GM12872 (cell line): ENCODE results near the gene RALGAPB.

Source experiments
- TF ChIP-seq, protein P1 (sequence below): IDR thresholded peaks from 3 replicates; pipeline ENCODE4 v1.5.1; 2011; ENCODE audit warnings: low read depth, mild to moderate bottlenecking, low read length, moderate library complexity; ENCODE audit not compliant: insufficient read depth

RALGAPB gene

DNA sequence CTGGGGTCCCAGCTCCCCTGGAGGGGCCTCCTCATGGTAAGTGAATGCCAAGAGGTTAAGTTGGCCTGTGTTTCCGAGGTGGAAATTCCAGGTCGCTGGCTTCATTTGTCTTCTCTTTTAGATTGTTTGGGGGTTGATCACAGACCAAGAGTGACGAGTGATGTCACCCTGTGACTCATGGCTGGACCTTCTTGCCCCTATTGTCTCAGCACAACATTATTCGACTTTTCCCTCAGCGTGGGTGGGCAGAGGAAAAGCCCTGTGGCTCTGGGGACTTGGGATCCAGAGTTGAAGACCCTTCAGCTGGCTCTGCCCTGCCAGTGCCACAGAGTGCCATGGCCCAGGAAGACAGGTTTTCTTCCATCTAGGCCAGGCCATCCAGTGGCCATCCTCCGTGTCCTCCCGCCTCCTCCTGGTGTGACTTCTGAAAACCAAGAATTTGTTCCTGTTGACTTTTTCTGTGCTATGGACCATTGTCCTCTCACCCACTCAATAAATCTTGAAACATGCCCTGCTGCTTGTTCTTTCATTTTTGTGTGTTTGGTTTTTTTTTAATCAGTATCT lies 22.1 kb upstream of the RALGAPB start:
- TF ChIP-seq, protein P1, sequence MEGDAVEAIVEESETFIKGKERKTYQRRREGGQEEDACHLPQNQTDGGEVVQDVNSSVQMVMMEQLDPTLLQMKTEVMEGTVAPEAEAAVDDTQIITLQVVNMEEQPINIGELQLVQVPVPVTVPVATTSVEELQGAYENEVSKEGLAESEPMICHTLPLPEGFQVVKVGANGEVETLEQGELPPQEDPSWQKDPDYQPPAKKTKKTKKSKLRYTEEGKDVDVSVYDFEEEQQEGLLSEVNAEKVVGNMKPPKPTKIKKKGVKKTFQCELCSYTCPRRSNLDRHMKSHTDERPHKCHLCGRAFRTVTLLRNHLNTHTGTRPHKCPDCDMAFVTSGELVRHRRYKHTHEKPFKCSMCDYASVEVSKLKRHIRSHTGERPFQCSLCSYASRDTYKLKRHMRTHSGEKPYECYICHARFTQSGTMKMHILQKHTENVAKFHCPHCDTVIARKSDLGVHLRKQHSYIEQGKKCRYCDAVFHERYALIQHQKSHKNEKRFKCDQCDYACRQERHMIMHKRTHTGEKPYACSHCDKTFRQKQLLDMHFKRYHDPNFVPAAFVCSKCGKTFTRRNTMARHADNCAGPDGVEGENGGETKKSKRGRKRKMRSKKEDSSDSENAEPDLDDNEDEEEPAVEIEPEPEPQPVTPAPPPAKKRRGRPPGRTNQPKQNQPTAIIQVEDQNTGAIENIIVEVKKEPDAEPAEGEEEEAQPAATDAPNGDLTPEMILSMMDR = no peak

DNA sequence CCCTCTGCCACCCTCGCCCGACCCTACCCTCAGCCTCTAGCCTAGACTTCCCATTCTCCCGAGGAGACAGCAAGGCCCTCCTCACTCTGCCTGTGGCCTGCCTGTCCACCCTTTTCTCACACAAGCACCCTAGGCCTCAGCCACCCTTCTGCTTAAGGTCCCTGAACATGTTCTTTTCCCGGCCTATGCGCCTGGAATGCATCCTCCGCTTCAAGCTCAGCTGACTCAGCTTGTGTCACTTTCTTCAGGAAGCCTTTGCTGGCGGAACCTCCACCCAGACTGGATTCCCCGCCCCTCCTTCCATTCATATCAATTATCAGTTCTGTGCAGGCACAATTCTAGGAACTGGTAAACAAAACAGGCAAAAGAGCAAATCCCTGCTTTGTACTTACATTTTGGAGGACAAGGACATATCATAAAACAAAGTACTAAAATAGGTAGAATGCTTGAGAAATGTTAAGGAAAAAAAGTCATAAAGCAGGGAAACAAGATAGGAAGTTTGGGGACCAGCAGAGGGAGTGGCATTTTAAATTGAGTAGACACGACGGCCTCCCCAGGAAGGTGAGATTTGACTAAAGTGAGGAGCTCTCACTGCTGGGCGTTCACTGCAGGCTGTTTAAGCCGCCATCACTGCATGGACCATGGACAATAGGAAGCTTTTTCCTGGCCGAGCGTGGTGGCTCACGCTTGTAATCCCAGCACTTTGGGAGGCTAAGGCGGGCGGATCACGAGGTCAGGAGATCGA lies 19.6 kb upstream of the RALGAPB start:
- TF ChIP-seq, protein P1 = no peak

DNA sequence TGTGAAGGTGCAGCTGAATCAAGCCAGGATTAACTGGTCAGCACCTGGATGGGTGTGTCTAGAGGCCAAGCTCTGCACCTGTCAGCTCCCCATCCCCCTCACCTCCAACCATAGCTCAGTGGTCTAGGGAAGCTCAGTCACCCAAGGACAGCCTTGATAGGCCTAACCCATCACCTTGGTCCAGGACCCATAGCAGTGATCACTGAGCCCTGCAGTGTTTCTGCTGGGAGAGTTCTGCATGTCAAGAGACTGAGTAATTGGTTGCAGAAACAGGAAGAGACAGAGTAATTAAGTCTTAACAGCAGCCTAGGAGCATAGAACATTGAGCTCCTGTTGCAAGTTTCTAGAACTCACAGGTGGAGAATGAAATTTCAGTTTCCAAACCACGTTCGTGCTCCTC lies 18.7 kb upstream of the RALGAPB start:
- TF ChIP-seq, protein P1 = no peak

DNA sequence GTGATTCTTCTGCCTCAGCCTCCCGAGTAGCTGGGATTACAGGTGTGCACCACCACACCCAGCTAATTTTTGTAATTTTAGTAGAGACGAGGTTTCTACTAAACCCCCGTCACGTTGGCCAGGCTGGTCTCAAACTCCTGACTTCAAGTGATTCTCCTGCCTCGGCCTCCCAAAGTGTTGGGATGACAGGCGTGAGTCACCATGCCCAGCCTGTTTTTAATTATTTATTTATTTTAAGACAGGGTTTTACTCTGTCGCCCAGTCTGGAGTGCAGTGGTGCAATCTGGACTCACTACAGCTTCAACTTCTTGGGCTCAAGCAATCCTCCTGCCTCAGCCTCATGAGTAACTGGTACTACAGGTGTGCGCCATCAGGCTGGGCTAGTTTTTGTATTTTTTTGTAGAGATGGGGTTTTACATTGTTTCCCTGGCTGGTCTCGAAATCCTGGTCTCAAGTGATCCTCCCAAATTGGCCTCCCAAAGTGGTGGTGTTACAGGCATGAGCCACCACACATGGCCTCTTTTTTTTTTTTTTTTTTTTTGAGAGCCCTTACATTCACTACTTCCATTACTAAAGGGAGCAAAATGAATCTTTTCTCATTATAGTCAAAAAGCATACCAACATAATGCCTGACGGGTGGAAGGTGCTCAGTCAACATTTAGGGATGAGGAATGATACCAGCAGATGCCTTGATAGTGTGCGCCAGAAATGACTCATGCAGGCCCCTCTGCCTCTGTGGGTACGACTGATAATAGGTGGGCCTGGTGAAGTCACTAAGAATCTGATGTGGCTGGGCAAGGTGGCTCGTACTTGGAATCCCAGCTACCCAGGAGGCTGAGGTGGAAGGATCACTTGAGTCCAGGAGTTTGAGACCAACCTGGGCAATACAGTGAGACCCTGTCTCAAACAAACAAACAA lies 17.8 kb upstream of the RALGAPB start:
- TF ChIP-seq, protein P1 = no peak

DNA sequence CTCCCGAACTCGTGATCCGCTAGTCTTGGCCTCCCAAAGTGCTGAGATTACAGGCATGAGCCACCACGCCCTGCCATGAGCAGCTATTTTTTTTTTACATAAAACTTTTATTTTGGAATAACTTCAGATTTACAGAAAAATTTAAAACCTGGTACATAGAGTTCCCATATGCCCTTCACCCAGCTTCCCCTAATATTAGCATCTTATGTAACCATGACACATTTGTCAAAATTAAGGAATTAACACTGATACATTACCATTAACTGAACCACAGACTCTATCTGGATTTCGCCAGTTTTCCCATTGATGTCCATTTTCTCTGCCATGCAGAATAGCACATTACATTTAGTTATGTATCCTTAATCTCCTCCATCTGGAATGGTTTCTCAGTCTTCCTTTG lies 14.3 kb upstream of the RALGAPB start:
- TF ChIP-seq, protein P1 = no peak

DNA sequence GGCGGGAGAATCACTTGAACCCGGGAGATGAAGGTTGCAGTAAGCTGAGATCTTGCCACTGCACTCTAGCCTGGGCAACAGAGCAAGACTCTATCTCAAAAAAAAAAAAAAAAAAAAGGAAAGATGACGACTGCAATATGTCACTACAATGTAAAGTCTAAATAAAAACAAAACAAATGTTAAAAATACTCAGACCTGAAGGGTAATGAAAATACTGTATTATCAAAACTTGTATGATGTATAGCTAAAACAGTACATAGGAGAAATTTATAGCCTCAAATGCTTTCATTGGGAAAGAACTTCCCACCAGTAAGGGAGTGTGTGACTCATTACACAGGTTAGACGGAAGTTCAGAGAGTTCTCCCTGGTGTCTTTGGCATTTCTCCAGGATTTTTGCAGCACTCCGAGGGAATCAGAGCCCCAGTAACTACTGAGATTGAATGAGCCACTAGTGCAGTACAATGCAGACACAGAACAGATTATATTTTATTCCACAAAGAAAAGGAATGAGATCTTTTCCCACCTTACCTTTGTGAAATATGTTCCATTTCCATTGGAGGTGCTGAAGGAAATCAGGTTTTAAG lies 12.5 kb upstream of the RALGAPB start:
- TF ChIP-seq, protein P1 = no peak

DNA sequence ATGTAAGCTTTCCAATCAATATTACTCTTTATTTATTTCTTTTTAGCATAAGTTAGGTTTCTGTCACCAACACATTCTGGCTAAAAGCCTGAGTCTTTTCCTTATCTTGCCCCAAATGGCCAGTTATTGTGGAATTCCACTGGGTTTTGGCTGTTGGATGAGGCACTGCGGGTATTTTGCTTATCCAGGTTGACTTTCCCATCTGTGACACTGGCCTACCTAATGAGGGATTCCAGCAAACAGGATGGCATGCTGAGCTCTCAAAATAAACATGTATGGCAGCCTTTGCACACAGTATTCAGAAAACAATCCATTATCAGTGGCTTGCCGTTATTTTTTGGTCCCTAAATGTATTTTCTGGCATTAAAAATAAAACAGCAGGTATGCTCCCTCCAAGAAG lies 6.5 kb upstream of the RALGAPB start:
- TF ChIP-seq, protein P1 = no peak
